Endothelial cell of umbilical vein (primary cell): Measurements from ENCODE around the gene RAB36. TPM values are rescaled to one million over a fixed set of nuclear protein-coding genes. Genes with fewer than 3 reads are reported as not detected.

Source experiments
- BruUV-seq: library from RNA; stranded (reverse); fragments of 400-500 nt; replicated peaks from 2 replicates; lab custom pipeline; 2021; lab: Mats Ljungman, UMichigan
- CTCF ChIA-PET: fragments of 300-600, 350-600 bp; sonication (Branson Sonifier 250); formaldehyde crosslinking; loops from one replicate; lab custom pipeline; 2021; ENCODE audit warnings: antibody characterized with exemption, inconsistent platforms; lab: Charles Lee
- POLR2A ChIA-PET: fragments of 300-600, 350-600 bp; sonication (Branson Sonifier 250); formaldehyde crosslinking; loops from one replicate; lab custom pipeline; 2021; ENCODE audit warnings: antibody characterized with exemption, inconsistent platforms; lab: Charles Lee
- DNase-seq: peaks from one replicate; pipeline ENCODE4 v3.0.0-alpha.2; 2011; ENCODE audit warnings: low read depth, low spot score
- FAIRE-seq: peaks from 2 replicates; lab custom pipeline; 2011; peaks lifted over from hg19 to GRCh38; lab: Jason Lieb, UNC
- H2AFZ ChIP-seq: 2 replicates; pipeline ENCODE4 v1.6.0; 2012; ENCODE audit warnings: low read depth, low read length, control low read depth, inconsistent platforms
- H3K27ac ChIP-seq: 2 replicates; pipeline ENCODE4 v1.5.1; 2011; ENCODE audit warnings: low read depth, mild to moderate bottlenecking, control low read depth, low read length, moderate library complexity; ENCODE audit not compliant: insufficient read depth
- H3K27me3 ChIP-seq, 2 experiments: 2 replicates each; pipeline versions ENCODE4 v1.6.0 to v1.6.1; 2011; ENCODE audit warnings: low read length in 2 of 2, mixed read lengths in 1 of 2; ENCODE audit not compliant: control insufficient read depth in 2 of 2, insufficient read depth in 2 of 2
- H3K36me3 ChIP-seq, 2 experiments: 2 replicates in 1 of 2; 3 replicates in 1 of 2; pipeline ENCODE4 v1.5.1; 2011; ENCODE audit warnings: low read length in 2 of 2, mild to moderate bottlenecking in 1 of 2, moderate library complexity in 1 of 2; ENCODE audit not compliant: control insufficient read depth in 2 of 2, insufficient read depth in 2 of 2; ENCODE audit errors: extremely low read depth in 1 of 2
- H3K4me1 ChIP-seq: 3 replicates; pipeline ENCODE4 v1.5.1; 2011; ENCODE audit warnings: mild to moderate bottlenecking, low read length; ENCODE audit not compliant: control insufficient read depth, insufficient read depth; ENCODE audit errors: extremely low read depth
- H3K4me2 ChIP-seq: 2 replicates; pipeline ENCODE4 v1.6.1; 2011; ENCODE audit warnings: low read length, control low read depth, mixed read lengths; ENCODE audit not compliant: insufficient read depth
- H3K4me3 ChIP-seq, 3 experiments: fragments of 200-600 bp in 1 of 3; sonication (generic), shearing (Covaris generic) in 1 of 3; replicated peaks in 1 of 3; 2 replicates each; pipeline ENCODE4 v1.5.1; 2011 to 2016; ENCODE audit warnings: control low read depth in 3 of 3, low read length in 3 of 3, mild to moderate bottlenecking in 2 of 3, inconsistent platforms in 1 of 3, low read depth in 1 of 3, moderate library complexity in 1 of 3; ENCODE audit not compliant: insufficient read depth in 1 of 3
- H3K79me2 ChIP-seq: 2 replicates; pipeline ENCODE4 v1.6.0; 2012; ENCODE audit warnings: low read length, inconsistent platforms; ENCODE audit not compliant: control insufficient read depth, insufficient read depth
- H3K9ac ChIP-seq: replicated peaks from 2 replicates; pipeline ENCODE3; 2011; ENCODE audit warnings: low read length, control low read depth; ENCODE audit not compliant: insufficient read depth; ENCODE audit errors: extremely low read depth
- H3K9me1 ChIP-seq: replicated peaks from 3 replicates; pipeline ENCODE4 v1.6.0; 2011; ENCODE audit warnings: mild to moderate bottlenecking, low read length; ENCODE audit not compliant: control insufficient read depth, insufficient read depth; ENCODE audit errors: extremely low read depth
- H3K9me3 ChIP-seq: replicated peaks from 2 replicates; pipeline ENCODE4 v1.5.1; 2012; ENCODE audit warnings: low read length, inconsistent platforms; ENCODE audit not compliant: control insufficient read depth, insufficient read depth
- H4K20me1 ChIP-seq: replicated peaks from 2 replicates; pipeline ENCODE3; 2011; ENCODE audit warnings: mild to moderate bottlenecking, low read length; ENCODE audit not compliant: control insufficient read depth, insufficient read depth; ENCODE audit errors: extremely low read depth
- EZH2 ChIP-seq: IDR thresholded peaks from 2 replicates; pipeline ENCODE4 v1.6.1; 2012; ENCODE audit warnings: borderline replicate concordance, low read depth, mild to moderate bottlenecking, moderate library complexity, low read length, inconsistent platforms; ENCODE audit not compliant: severe bottlenecking
- FOS ChIP-seq: IDR thresholded peaks from 2 replicates; pipeline ENCODE4 v1.6.1; 2011; ENCODE audit warnings: mild to moderate bottlenecking, low read length, moderate library complexity, borderline replicate concordance; ENCODE audit not compliant: insufficient read depth
- GATA2 ChIP-seq: IDR thresholded peaks from 2 replicates; pipeline ENCODE4 v1.7.0; 2011; ENCODE audit warnings: low read depth, mild to moderate bottlenecking, moderate library complexity, mixed read lengths, low read length; ENCODE audit not compliant: insufficient read length, insufficient read depth
- JUN ChIP-seq: IDR thresholded peaks from 2 replicates; pipeline ENCODE4 v1.6.1; 2011; ENCODE audit warnings: borderline replicate concordance, low read depth; ENCODE audit not compliant: insufficient read length, insufficient read depth
- MYC ChIP-seq: IDR thresholded peaks from one replicate; pipeline ENCODE4 v1.6.1; 2011; ENCODE audit warnings: mild to moderate bottlenecking, low read depth, low read length
- POLR2A ChIP-seq: IDR thresholded peaks from 2 replicates; pipeline ENCODE4 v1.6.1; 2012; ENCODE audit warnings: low read depth, mild to moderate bottlenecking, control low read depth, low read length
- POLR2AphosphoS5 ChIP-seq: IDR thresholded peaks from 2 replicates; pipeline ENCODE4 v1.6.1; 2012; ENCODE audit warnings: low read depth, mild to moderate bottlenecking, control low read depth, low read length, moderate library complexity; ENCODE audit not compliant: insufficient read depth
- dilution Hi-C: fragments of 300-500 bp; cut with MboI; formaldehyde crosslinking; loops from one replicate; pipeline ENCODE4 v1.15.0; 2019; ENCODE audit warnings: low sequenced_read_pairs; ENCODE audit not compliant: extremely low pct_ligation_motif_present
- intact Hi-C: fragments of 100-400 bp; cut with micrococcal nuclease; formaldehyde crosslinking; loops from one replicate; pipeline ENCODE4 v1.10.0; 2022
- polyA plus RNA-seq, 4 experiments: library from polyadenylated mRNA; depleted of rRNA in 3 of 4; stranded (reverse) in 3 of 4; unstranded in 1 of 4; fragments of >200 nt; gene quantifications; 2 replicates each; pipeline versions ENCODE4 v1.2.1 to v1.2.3, GENCODE V29; 2011 to 2012; ENCODE audit warnings: missing spikeins in 1 of 4
- total RNA-seq: library from RNA; stranded (reverse); gene quantifications from 2 replicates; pipeline ENCODE4 v1.2.3, GENCODE V29; 2021
- TF ChIP-seq, protein P1 (sequence below), 2 donors: IDR thresholded peaks; 1 replicate in 1 of 2; 2 replicates in 1 of 2; pipeline ENCODE4 v1.5.1; 2011; ENCODE audit warnings: low read length in 2 of 2, mild to moderate bottlenecking in 2 of 2, moderate library complexity in 2 of 2, control low read depth in 1 of 2, inconsistent platforms in 1 of 2, low read depth in 1 of 2; ENCODE audit not compliant: insufficient read depth in 1 of 2; ENCODE audit errors: extremely low read depth in 1 of 2
- TF ChIP-seq, protein P2 (sequence below): IDR thresholded peaks from 2 replicates; pipeline ENCODE4 v1.6.1; 2011; ENCODE audit not compliant: insufficient read depth, insufficient read length

Gene RAB36
- total and polyA plus RNA-seq, 2 donors (not counting 3 experiments of a cell fraction or from before 2014, with no cell fraction given), result 2.7 to 3.1 TPM

DNA sequence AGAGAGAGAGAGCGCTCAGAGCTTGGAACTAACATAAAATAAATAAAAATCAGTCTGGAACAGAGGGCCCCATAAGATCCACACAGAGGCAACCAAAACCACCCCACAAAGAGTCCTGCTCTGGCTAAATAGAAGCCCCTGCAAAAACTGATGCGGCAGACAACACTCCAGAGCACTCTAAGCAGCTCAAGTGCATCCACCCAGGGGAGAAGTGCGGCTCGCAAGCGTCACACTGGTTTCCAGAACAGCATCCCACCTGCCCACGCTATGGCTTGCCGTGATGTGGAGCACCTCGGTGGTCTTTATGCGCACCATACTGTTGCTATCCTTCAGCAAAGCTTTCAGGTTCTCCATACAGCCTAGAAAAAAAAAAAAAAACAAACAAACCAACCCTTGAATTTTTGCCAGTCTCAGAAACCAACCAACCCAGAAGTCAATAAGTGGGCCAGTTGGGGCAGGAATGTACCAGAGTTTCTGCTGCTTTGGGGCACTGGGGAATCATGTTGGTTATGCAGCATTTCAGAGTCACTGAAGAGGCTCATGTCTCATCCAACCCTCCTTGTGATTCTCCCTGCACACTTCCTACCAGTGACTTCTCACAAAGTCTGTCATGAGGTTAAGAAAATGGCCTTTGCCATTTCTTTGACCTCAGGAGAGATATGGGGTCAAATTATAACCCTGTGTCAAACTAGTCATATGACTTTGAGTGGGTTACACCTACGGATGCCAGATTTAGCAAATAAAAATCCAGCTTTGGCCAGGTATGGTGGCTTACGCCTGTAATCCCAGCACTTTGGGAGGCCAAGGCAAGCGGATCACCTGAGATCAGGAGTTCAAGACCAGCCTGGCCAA, 6.5 kb upstream of the RAB36 start:
- no peaks in the 10 kb centered on the region for H3K9me1 ChIP-seq
- CTCF ChIA-PET, result interaction anchor here (0.9 to 2.9 kb wide), 8 partner anchors 11 to 247 kb away, joined by 3 to 8 read pairs (median 4); no protein-coding TSS in a partner anchor
- TF ChIP-seq, protein P1, sequence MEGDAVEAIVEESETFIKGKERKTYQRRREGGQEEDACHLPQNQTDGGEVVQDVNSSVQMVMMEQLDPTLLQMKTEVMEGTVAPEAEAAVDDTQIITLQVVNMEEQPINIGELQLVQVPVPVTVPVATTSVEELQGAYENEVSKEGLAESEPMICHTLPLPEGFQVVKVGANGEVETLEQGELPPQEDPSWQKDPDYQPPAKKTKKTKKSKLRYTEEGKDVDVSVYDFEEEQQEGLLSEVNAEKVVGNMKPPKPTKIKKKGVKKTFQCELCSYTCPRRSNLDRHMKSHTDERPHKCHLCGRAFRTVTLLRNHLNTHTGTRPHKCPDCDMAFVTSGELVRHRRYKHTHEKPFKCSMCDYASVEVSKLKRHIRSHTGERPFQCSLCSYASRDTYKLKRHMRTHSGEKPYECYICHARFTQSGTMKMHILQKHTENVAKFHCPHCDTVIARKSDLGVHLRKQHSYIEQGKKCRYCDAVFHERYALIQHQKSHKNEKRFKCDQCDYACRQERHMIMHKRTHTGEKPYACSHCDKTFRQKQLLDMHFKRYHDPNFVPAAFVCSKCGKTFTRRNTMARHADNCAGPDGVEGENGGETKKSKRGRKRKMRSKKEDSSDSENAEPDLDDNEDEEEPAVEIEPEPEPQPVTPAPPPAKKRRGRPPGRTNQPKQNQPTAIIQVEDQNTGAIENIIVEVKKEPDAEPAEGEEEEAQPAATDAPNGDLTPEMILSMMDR (IDR thresholded peaks at IDR 0.05; ENCODE audit: extremely low read depth in 1 of 2, insufficient read depth in 1 of 2, low read depth in 1 of 2, low read length in 2 of 2), result no peak
- TF ChIP-seq EZH2 (no peak), POLR2A (no peak), POLR2AphosphoS5 (no peak), MYC (no peak), GATA2 (no peak), FOS (no peak), JUN (no peak)
- TF ChIP-seq, protein P2, sequence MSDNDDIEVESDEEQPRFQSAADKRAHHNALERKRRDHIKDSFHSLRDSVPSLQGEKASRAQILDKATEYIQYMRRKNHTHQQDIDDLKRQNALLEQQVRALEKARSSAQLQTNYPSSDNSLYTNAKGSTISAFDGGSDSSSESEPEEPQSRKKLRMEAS, result no peak
- no peak overlapping the region for H3K4me3 ChIP-seq
- H3K36me3 ChIP-seq, result no peaks in the 10 kb centered on the region
- BruUV-seq, result no TSS peak
- H3K9me3 ChIP-seq, result no peaks in the 10 kb centered on the region
- POLR2A ChIA-PET, result no interaction called here
- H4K20me1 ChIP-seq, result no peaks in the 10 kb centered on the region
- H3K79me2 ChIP-seq, result no peaks in the 10 kb centered on the region
- no peak overlapping the region for H3K27ac ChIP-seq
- H3K9ac ChIP-seq, result no peak overlapping the region
- DNase-seq (no peak), FAIRE-seq (no peak)
- intact Hi-C loops, result no loop called here
- H3K4me1 ChIP-seq, result peaks cover 3% of the 10 kb centered on the region
- no peak overlapping the region for H3K4me2 ChIP-seq
- no peak overlapping the region for H2AFZ ChIP-seq
- H3K27me3 ChIP-seq, result no peaks in the 10 kb centered on the region
- dilution Hi-C loops, result no loop called here
